ENCODE measurements around the gene MORC2. TPM values are rescaled to one million over a fixed set of nuclear protein-coding genes. Genes with fewer than 3 reads are reported as not detected.

MORC2 gene
- total RNA-seq, 2 experiments from 2014 or later, result 27.1 to 27.9 TPM

DNA sequence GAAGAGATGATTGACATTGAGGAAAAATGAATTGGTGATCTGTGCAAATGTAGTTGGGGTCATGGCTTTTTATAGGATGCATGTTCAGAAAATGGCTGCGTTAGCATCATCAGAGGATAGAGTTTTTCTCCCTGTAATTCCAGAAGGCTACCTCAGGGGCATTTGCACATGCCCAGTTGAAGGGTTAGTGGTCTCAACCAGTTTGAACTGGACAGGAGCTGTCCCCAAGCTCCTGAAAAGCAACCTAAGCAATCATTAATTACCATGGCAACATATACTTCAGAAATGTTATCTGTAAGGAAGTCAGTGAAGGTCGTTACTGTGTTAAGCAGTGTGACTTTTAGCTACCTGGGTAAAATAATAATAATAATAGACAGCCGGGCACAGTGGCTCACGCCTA is 29.8 kb upstream of the MORC2 start:
- Mint-ChIP-seq H3K4me1 (ENCODE audit: low read depth) (no peaks in the 10 kb centered on the region), H3K9me3 (peaks cover 3% of the 10 kb centered on the region), H3K36me3 (ENCODE audit: low read depth) (no peaks in the 10 kb centered on the region), H3K27me3 (peaks cover 14% of the 10 kb centered on the region), H3K27ac (no peak overlapping the region), H3K4me3 (no peak overlapping the region)
- Histone ChIP-seq H3K4me3 (ENCODE audit: low read length) (no peak overlapping the region), H3K27ac (ENCODE audit: low read depth in 1 of 2, low read length in 2 of 2) (no peak overlapping the region), H3K27me3 (ENCODE audit: control insufficient read depth in 1 of 2, insufficient read depth in 2 of 2, low read length in 2 of 2) (peaks cover 0 to 2% of the 10 kb centered on the region in 2 experiments), H3K36me3 (ENCODE audit: insufficient read depth, low read length) (no peaks in the 10 kb centered on the region), H3K9me3 (ENCODE audit: control insufficient read depth in 1 of 2, insufficient read depth in 1 of 2, low read length in 2 of 2) (no peaks in the 10 kb centered on the region), H3K4me1 (ENCODE audit: insufficient read depth, low read length) (no peaks in the 10 kb centered on the region)
- CTCF ChIA-PET, result no interaction called here
- TF ChIP-seq, protein P1, sequence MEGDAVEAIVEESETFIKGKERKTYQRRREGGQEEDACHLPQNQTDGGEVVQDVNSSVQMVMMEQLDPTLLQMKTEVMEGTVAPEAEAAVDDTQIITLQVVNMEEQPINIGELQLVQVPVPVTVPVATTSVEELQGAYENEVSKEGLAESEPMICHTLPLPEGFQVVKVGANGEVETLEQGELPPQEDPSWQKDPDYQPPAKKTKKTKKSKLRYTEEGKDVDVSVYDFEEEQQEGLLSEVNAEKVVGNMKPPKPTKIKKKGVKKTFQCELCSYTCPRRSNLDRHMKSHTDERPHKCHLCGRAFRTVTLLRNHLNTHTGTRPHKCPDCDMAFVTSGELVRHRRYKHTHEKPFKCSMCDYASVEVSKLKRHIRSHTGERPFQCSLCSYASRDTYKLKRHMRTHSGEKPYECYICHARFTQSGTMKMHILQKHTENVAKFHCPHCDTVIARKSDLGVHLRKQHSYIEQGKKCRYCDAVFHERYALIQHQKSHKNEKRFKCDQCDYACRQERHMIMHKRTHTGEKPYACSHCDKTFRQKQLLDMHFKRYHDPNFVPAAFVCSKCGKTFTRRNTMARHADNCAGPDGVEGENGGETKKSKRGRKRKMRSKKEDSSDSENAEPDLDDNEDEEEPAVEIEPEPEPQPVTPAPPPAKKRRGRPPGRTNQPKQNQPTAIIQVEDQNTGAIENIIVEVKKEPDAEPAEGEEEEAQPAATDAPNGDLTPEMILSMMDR (IDR thresholded peaks at IDR 0.05), result no peak
- intact Hi-C loops (cut with DNase I, micrococcal nuclease), result no loop called here
- POLR2A ChIA-PET, result no interaction called here
- DNase-seq (no peak), ATAC-seq (ENCODE audit: poor library complexity) (no peak)

DNA sequence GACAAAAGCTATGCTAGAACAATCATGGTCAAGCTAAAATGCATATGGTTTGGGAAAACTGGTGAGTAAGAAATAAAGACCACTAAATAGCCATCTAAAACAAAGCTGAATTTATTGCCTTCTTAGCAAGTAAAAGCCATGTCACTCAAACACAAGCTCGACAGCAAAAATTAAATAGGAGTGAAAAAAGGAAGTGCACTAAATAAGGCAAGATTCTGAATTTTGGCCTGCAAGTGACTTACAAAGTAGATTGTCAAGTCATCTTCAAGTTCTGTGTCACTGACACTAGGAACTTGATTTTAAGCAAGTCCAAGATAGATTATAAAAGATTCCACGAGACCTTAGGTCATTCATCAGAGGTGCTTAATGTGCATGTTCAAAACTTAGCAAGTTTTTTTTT is 27.9 kb upstream of the MORC2 start:
- Mint-ChIP-seq H3K27ac (no peak overlapping the region), H3K9me3 (peaks cover 2% of the 10 kb centered on the region), H3K4me1 (ENCODE audit: low read depth) (no peaks in the 10 kb centered on the region), H3K4me3 (no peak overlapping the region), H3K27me3 (peaks cover 3% of the 10 kb centered on the region), H3K36me3 (ENCODE audit: low read depth) (no peaks in the 10 kb centered on the region)
- ATAC-seq (ENCODE audit: poor library complexity), result no peak
- ChIA-PET CTCF (no interaction called here), POLR2A (no interaction called here)
- TF ChIP-seq, protein P1 (IDR thresholded peaks at IDR 0.05), result no peak
- H3K27ac ChIP-seq (ENCODE audit: low read depth in 1 of 2, low read length in 2 of 2), result no peak overlapping the region
- peaks cover 1 to 5% of the 10 kb centered on the region in 2 experiments for H3K9me3 ChIP-seq (ENCODE audit: control insufficient read depth in 1 of 2, insufficient read depth in 1 of 2, low read length in 2 of 2)
- DNase-seq, result no peak
- H3K36me3 ChIP-seq (ENCODE audit: insufficient read depth, low read length), result no peaks in the 10 kb centered on the region
- intact Hi-C loops (cut with DNase I, micrococcal nuclease), result no loop called here
- H3K4me1 ChIP-seq (ENCODE audit: insufficient read depth, low read length), result no peaks in the 10 kb centered on the region
- H3K27me3 ChIP-seq (ENCODE audit: control insufficient read depth in 1 of 2, insufficient read depth in 2 of 2, low read length in 2 of 2), result no peaks in the 10 kb centered on the region
- no peak overlapping the region for H3K4me3 ChIP-seq (ENCODE audit: low read length)

DNA sequence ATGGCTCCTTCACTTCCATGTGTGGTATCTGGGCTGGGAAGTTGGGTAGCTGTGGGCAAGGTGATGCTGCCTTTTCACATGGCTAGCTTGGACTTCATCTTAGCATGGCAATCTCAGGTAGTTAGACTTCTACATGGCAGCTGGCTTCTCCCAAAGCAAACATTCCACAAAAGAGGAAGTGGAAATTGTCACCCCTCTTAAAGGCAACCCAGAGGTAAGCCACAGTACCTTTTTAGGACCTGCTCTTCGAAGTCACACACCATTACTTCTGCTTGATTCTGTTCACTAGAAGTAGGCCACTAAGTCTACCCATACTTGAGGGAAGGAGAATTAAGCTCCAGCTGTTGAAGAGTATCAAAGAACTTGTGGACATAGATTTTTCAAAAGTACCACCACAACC is 26.4 kb upstream of the MORC2 start:
- Mint-ChIP-seq H3K27ac (no peak overlapping the region), H3K4me1 (ENCODE audit: low read depth) (no peaks in the 10 kb centered on the region), H3K9me3 (peaks cover 7% of the 10 kb centered on the region), H3K36me3 (ENCODE audit: low read depth) (no peaks in the 10 kb centered on the region), H3K4me3 (no peak overlapping the region), H3K27me3 (no peaks in the 10 kb centered on the region)
- CTCF ChIA-PET, result no interaction called here
- Histone ChIP-seq H3K4me1 (ENCODE audit: insufficient read depth, low read length) (no peaks in the 10 kb centered on the region), H3K36me3 (ENCODE audit: insufficient read depth, low read length) (no peaks in the 10 kb centered on the region), H3K9me3 (ENCODE audit: control insufficient read depth in 1 of 2, insufficient read depth in 1 of 2, low read length in 2 of 2) (peaks cover 5 to 11% of the 10 kb centered on the region in 2 experiments), H3K4me3 (ENCODE audit: low read length) (no peak overlapping the region), H3K27me3 (ENCODE audit: control insufficient read depth in 1 of 2, insufficient read depth in 2 of 2, low read length in 2 of 2) (no peaks in the 10 kb centered on the region), H3K27ac (ENCODE audit: low read depth in 1 of 2, low read length in 2 of 2) (no peak overlapping the region)
- DNase-seq (no peak), ATAC-seq (ENCODE audit: poor library complexity) (no peak)
- POLR2A ChIA-PET, result no interaction called here
- intact Hi-C loops (cut with DNase I, micrococcal nuclease), result no loop called here
- TF ChIP-seq, protein P1 (IDR thresholded peaks at IDR 0.05), result no peak
